Measurements from ENCODE around the gene ZNF675. TPM values are rescaled to one million over a fixed set of nuclear protein-coding genes. Genes with fewer than 3 reads are reported as not detected.
"Not testable (repeated sequence)": the region's sequence is repeated elsewhere in the genome, so short reads cannot be mapped to it uniquely, and the experiment has no call there.

Gene ZNF675
- total RNA-seq (1 to 10 TPM; 2.1 to 6.4 (median 3.1) TPM), polyA plus RNA-seq (1 to 10 TPM; 1.4 to 2.0 TPM)
- long read RNA-seq, donor 1, partial matches to known transcripts: 0 of 4 reads
- long read RNA-seq, donor 1, other reads (novel, unspliced or antisense): 0 of 4 reads
- long read RNA-seq, donor 2, transcript ZNF675-201 (4 exons, 2,301 nt): major isoform, 5 of 6 reads
- long read RNA-seq, donor 2, partial matches to known transcripts: 0 of 6 reads
- long read RNA-seq, donor 2, other reads (novel, unspliced or antisense): 1 of 6 reads
- long read RNA-seq, donor 3, transcript ZNF675-201 (4 exons, 2,301 nt): major isoform, 5 of 5 reads
- long read RNA-seq, donor 3, partial matches to known transcripts: 0 of 5 reads
- long read RNA-seq, donor 3, other reads (novel, unspliced or antisense): 0 of 5 reads

- Histone ChIP-seq H3K27ac (peak within 1 kb of the TSS; percentile 23 to 89 (median 84)), H3K4me1 (peaks cover 0 to 20% (median 9%) of the 10 kb centered on the region in 12 donors), H3K36me3 (peaks cover 0 to 12% (median 0%) of the 10 kb centered on the region in 9 donors), H3K4me3 (peak within 1 kb of the TSS; percentile 48 to 99 (median 76)), H3K27me3 (no peaks in the 10 kb centered on the region), H3K9me3 (no peaks in the 10 kb centered on the region)
- TF ChIP-seq POLR2A (IDR thresholded peaks at IDR 0.05) (peak in 1 of 2 donors; percentile 17), CTCF (IDR thresholded peaks at IDR 0.05) (peak in 1 of 12 donors; percentile 30)
- DNase-seq (peak; percentile 93 to 97 (median 96)), ATAC-seq (peak; percentile 96 to 98 (median 98))
- WGBS, 4 donors: 0 to 1% (median 1%) methylated on average over 20 to 33 of the region's 33 CpGs
- intact Hi-C loops (cut with DNase I): loop anchor here in 4 of 10 donors (5.0 to 10.0 kb wide), 4 partner anchors 70 to 348 kb away; partner anchors contain the start of genes ZNF91 (in 3 of the 4) and ZNF681 (in 2 of the 4)
Observed at GRCh38 chr19:23686621-23687423, at the start of gene ZNF675. ZNF675 (minus strand) TSS chr19:23687212; CDS start chr19:23687033, 179 bp downstream.

- ATAC-seq; intact Hi-C loops (cut with DNase I); H3K36me3 ChIP-seq; H3K4me1 ChIP-seq; H3K27ac ChIP-seq; DNase-seq; H3K27me3 ChIP-seq; H3K4me3 ChIP-seq: not testable (repeated sequence)
- H3K9me3 ChIP-seq: peaks cover 0 to 14% (median 0%) of the 10 kb centered on the region in 12 donors
- WGBS, 4 donors: 84 to 87% (median 87%) methylated on average over 6 of the region's 6 CpGs
Observed at GRCh38 chr19:23730729-23731465, 43.9 kb upstream of the ZNF675 start.

- 6 to 27% (median 9%) methylated on average over 2 to 6 of the region's 6 CpGs for WGBS, 4 donors
- H3K9me3 ChIP-seq; DNase-seq; H3K27ac ChIP-seq; intact Hi-C loops (cut with DNase I); H3K4me1 ChIP-seq; H3K36me3 ChIP-seq; ATAC-seq; H3K27me3 ChIP-seq; H3K4me3 ChIP-seq: not testable (repeated sequence)
Observed at GRCh38 chr19:23724161-23724560, 37.1 kb upstream of the ZNF675 start.

- no peak overlapping the region for H3K4me3 ChIP-seq
- ATAC-seq: no peak
- H3K27me3 ChIP-seq: peaks cover 0 to 5% (median 0%) of the 10 kb centered on the region in 9 donors
- no peak for DNase-seq
- intact Hi-C loops (cut with DNase I): no loop called here
- no peaks in the 10 kb centered on the region for H3K36me3 ChIP-seq
- no peak overlapping the region for H3K27ac ChIP-seq
- 10 to 14% (median 11%) methylated on average over 12 of the region's 12 CpGs for WGBS, 4 donors
- TF ChIP-seq POLR2A (IDR thresholded peaks at IDR 0.05): no peak
- TF ChIP-seq CTCF (IDR thresholded peaks at IDR 0.05): no peak
- H3K4me1 ChIP-seq: no peaks in the 10 kb centered on the region
- H3K9me3 ChIP-seq: peaks cover 0 to 12% (median 0%) of the 10 kb centered on the region in 12 donors
Observed at GRCh38 chr19:23718802-23719201, 31.8 kb upstream of the ZNF675 start.

Data from heart left ventricle (tissue), 16 donors.